ENCODE measurements around the gene TUBGCP2. TPM values are rescaled to one million over a fixed set of nuclear protein-coding genes. Genes with fewer than 3 reads are reported as not detected.
A peak's percentile ranks its signal among the peaks of the same experiment; 100 is the strongest.

Gene TUBGCP2
- polyA plus RNA-seq, 1 donor (not counting 4 experiments of a cell fraction or from before 2014, with no cell fraction given), result 55.8 TPM

DNA sequence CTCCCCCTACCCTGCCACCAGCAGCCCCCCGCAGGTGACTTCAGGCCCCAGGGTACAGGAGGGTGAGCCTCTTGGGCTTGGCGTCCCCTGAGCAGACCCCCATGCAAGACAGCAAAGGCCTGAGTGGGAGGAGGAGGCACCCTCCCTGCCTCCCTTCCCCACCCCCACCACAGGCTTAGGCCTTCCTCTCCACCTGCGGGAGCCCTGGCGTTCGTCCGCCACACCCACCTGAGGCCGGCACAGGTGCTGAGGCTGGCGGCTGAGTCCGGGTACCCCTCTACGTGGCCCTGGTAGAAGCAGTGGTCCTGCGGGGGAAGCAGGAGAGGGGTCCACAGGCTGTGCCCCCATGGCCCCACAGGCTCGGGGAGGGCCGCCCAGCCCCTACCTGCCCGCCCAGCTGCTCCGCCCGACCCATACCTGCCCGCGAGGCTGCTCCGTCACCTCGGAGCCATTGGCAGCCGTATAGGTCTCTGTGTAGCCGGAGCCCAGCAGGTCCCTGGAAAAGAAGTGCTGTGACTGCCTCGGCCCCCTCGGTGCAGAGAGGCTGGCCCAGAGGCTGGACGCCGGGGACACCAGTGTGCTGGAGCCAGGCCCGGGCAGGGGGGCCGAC, 35.0 kb downstream of the TUBGCP2 start:
- Histone ChIP-seq H3K4me1 (ENCODE audit: control insufficient read depth, extremely low read depth, insufficient read depth, low read length) (peaks cover 30% of the 10 kb centered on the region), H2AFZ (ENCODE audit: control insufficient read depth, low read length) (no peak overlapping the region), H3K9me1 (ENCODE audit: control insufficient read depth, extremely low read depth, insufficient read depth, low read length) (no peaks in the 10 kb centered on the region), H3K9ac (ENCODE audit: control insufficient read depth, extremely low read depth, insufficient read depth, low read length) (peak overlapping the region; percentile 73), H3K4me2 (ENCODE audit: control insufficient read depth, extremely low read depth, insufficient read depth, low read depth, low read length) (peak overlapping the region; percentile 67), H3K27ac (ENCODE audit: control insufficient read depth, insufficient read depth, low read length) (no peak overlapping the region), H3K4me3 (ENCODE audit: control insufficient read depth in 2 of 3, extremely low read depth in 1 of 3, insufficient read depth in 2 of 3, low read depth in 1 of 3, low read length in 3 of 3) (peak overlapping the region; percentile 37 to 57 (median 57)), H3K27me3 (ENCODE audit: control insufficient read depth, extremely low read depth, insufficient read depth, low read length) (no peaks in the 10 kb centered on the region), H3K9me3 (ENCODE audit: control insufficient read depth, low read depth, low read length) (no peaks in the 10 kb centered on the region), H3K36me3 (ENCODE audit: control insufficient read depth in 2 of 2, extremely low read depth in 1 of 2, insufficient read depth in 2 of 2, low read length in 2 of 2) (peaks cover 24 to 27% of the 10 kb centered on the region in 2 experiments), H3K79me2 (ENCODE audit: control insufficient read depth, insufficient read depth, low read length) (peaks cover 62% of the 10 kb centered on the region), H4K20me1 (ENCODE audit: control insufficient read depth, extremely low read depth, insufficient read depth, low read length) (peaks cover 6% of the 10 kb centered on the region)
- no peak for FAIRE-seq
- no peak for TF ChIP-seq EZH2 (IDR thresholded peaks at IDR 0.05; ENCODE audit: low read length)
- TF ChIP-seq, protein P1, sequence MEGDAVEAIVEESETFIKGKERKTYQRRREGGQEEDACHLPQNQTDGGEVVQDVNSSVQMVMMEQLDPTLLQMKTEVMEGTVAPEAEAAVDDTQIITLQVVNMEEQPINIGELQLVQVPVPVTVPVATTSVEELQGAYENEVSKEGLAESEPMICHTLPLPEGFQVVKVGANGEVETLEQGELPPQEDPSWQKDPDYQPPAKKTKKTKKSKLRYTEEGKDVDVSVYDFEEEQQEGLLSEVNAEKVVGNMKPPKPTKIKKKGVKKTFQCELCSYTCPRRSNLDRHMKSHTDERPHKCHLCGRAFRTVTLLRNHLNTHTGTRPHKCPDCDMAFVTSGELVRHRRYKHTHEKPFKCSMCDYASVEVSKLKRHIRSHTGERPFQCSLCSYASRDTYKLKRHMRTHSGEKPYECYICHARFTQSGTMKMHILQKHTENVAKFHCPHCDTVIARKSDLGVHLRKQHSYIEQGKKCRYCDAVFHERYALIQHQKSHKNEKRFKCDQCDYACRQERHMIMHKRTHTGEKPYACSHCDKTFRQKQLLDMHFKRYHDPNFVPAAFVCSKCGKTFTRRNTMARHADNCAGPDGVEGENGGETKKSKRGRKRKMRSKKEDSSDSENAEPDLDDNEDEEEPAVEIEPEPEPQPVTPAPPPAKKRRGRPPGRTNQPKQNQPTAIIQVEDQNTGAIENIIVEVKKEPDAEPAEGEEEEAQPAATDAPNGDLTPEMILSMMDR (optimal IDR thresholded peaks at IDR 0.05 in 1 of 3, IDR thresholded peaks at IDR 0.05 in 1 of 3, conservative IDR thresholded peaks at IDR 0.05 in 1 of 3; ENCODE audit: extremely low read depth in 1 of 3, insufficient read depth in 2 of 3, low read length in 3 of 3), result no peak
- DNase-seq (ENCODE audit: low read depth, low spot score), result no peak
- dilution Hi-C loops (cut with MboI; ENCODE audit: extremely low pct_ligation_motif_present, low sequenced_read_pairs), result no loop called here

- Histone ChIP-seq H3K27ac (ENCODE audit: control insufficient read depth, insufficient read depth, low read length) (no peak overlapping the region), H3K79me2 (ENCODE audit: control insufficient read depth, insufficient read depth, low read length) (peaks cover 62% of the 10 kb centered on the region), H3K36me3 (ENCODE audit: control insufficient read depth in 2 of 2, extremely low read depth in 1 of 2, insufficient read depth in 2 of 2, low read length in 2 of 2) (peaks cover 25 to 27% of the 10 kb centered on the region in 2 experiments), H3K9ac (ENCODE audit: control insufficient read depth, extremely low read depth, insufficient read depth, low read length) (no peak overlapping the region), H4K20me1 (ENCODE audit: control insufficient read depth, extremely low read depth, insufficient read depth, low read length) (peaks cover 8% of the 10 kb centered on the region), H3K4me1 (ENCODE audit: control insufficient read depth, extremely low read depth, insufficient read depth, low read length) (peaks cover 24% of the 10 kb centered on the region), H3K27me3 (ENCODE audit: control insufficient read depth, extremely low read depth, insufficient read depth, low read length) (no peaks in the 10 kb centered on the region), H3K9me3 (ENCODE audit: control insufficient read depth, low read depth, low read length) (no peaks in the 10 kb centered on the region), H3K4me2 (ENCODE audit: control insufficient read depth, extremely low read depth, insufficient read depth, low read depth, low read length) (no peak overlapping the region), H3K4me3 (ENCODE audit: control insufficient read depth in 2 of 3, extremely low read depth in 1 of 3, insufficient read depth in 2 of 3, low read depth in 1 of 3, low read length in 3 of 3) (peak overlapping the region in 1 of 3 experiments; percentile 37), H3K9me1 (ENCODE audit: control insufficient read depth, extremely low read depth, insufficient read depth, low read length) (no peaks in the 10 kb centered on the region), H2AFZ (ENCODE audit: control insufficient read depth, low read length) (no peak overlapping the region)
- DNase-seq (ENCODE audit: low read depth, low spot score) (no peak), FAIRE-seq (no peak)
- TF ChIP-seq, protein P1 (optimal IDR thresholded peaks at IDR 0.05 in 1 of 3, IDR thresholded peaks at IDR 0.05 in 1 of 3, conservative IDR thresholded peaks at IDR 0.05 in 1 of 3; ENCODE audit: extremely low read depth in 1 of 3, insufficient read depth in 2 of 3, low read length in 3 of 3), result no peak
- TF ChIP-seq EZH2 (IDR thresholded peaks at IDR 0.05; ENCODE audit: low read length), result no peak
- dilution Hi-C loops (cut with MboI; ENCODE audit: extremely low pct_ligation_motif_present, low sequenced_read_pairs), result no loop called here
Observed at GRCh38 chr10:133272964-133273420, 35.7 kb downstream of the TUBGCP2 start.

Data from keratinocyte (primary cell).